BJ (cell line): ENCODE data around the gene LTK. TPM values are rescaled to one million over a fixed set of nuclear protein-coding genes. Genes with fewer than 3 reads are reported as not detected.

Source experiments
- CTCF ChIA-PET: fragments of 350-600 bp; formaldehyde crosslinking; extraction: SDS; loops from one replicate; lab custom pipeline; 2021; ENCODE audit warnings: antibody characterized with exemption, inconsistent platforms; lab: Yijun Ruan, JAX
- POLR2A ChIA-PET: fragments of 300-600 bp; sonication (Branson Sonifier 250); formaldehyde crosslinking; extraction: SDS; loops from one replicate; lab custom pipeline; 2021; ENCODE audit warnings: antibody characterized with exemption; lab: Charles Lee
- DNase-seq: peaks from one replicate; pipeline ENCODE4 v3.0.0-alpha.2; 2011; ENCODE audit warnings: low read depth
- H3K27me3 ChIP-seq: 2 replicates; pipeline ENCODE4 v1.6.0; 2011; ENCODE audit warnings: low read length; ENCODE audit not compliant: control insufficient read depth, insufficient read depth
- H3K36me3 ChIP-seq: 2 replicates; pipeline ENCODE4 v1.5.1; 2011; ENCODE audit warnings: low read length; ENCODE audit not compliant: control insufficient read depth, insufficient read depth
- H3K4me3 ChIP-seq: 2 replicates; pipeline ENCODE4 v1.5.1; 2011; ENCODE audit warnings: low read depth, mild to moderate bottlenecking, control low read depth, low read length
- CTCF ChIP-seq: IDR thresholded peaks from 2 replicates; pipeline ENCODE4 v1.5.1; 2011; ENCODE audit warnings: low read depth, mild to moderate bottlenecking, control low read depth, inconsistent platforms, low read length, moderate library complexity; ENCODE audit not compliant: insufficient read depth
- polyA plus RNA-seq: library from polyadenylated mRNA; depleted of rRNA; stranded (reverse); fragments of >200 nt; gene quantifications from 2 replicates; pipeline ENCODE4 v1.2.3, GENCODE V29; 2011

The LTK gene
- polyA plus RNA-seq, 1 experiment, result 0.11 TPM

GRCh38 chr15:41517895-41518449, 4.3 kb upstream of the LTK start:
- ChIA-PET POLR2A (no interaction called here), CTCF (interaction anchor here (1.2 to 1.5 kb wide), 3 partner anchors 9 to 52 kb away, joined by 3 read pairs; no protein-coding TSS in a partner anchor)
- no peak for TF ChIP-seq CTCF
- DNase-seq, result no peak
- no peak overlapping the region for H3K4me3 ChIP-seq
- H3K36me3 ChIP-seq, result peaks cover 11% of the 10 kb centered on the region
- H3K27me3 ChIP-seq, result peaks cover 5% of the 10 kb centered on the region; the same call in 1 of the 2 replicates

DNA sequence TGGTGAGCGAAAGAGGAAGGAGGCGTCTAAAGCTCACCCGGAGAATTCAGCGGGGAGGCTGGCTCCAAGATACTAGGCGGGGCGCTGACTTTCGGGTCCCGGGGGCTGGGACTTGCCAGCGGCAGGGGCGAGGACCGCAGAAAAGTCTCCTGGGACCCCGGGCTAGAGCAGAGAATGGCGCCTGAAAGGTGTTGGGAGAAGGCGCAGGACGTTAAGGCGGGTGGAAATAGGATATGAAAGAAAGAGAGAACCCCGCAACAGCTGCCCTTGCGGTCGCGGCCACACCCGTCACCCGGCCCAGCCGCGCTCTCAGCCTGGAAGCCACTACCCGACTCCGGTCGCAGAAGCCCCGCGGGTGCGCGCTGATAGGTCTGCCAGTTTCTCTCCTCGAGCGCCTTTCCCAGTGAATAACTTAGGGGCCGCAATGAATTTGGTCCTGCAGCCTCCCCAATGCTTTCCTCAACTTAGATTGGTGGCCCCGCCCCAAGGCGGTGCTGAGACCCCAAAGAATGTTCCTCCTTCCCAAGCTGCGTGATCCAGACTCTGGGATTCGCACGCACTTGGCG, 604 bp downstream of the LTK start:
- ChIA-PET CTCF (interaction anchor here (1.1 kb wide), 1 partner anchor 10 kb away, joined by 4 read pairs; no protein-coding TSS in a partner anchor), POLR2A (no interaction called here)
- H3K4me3 ChIP-seq, result peak overlapping the region; percentile 15
- TF ChIP-seq CTCF, result no peak
- peaks cover 3% of the 10 kb centered on the region for H3K36me3 ChIP-seq
- DNase-seq, result no peak
- H3K27me3 ChIP-seq, result peaks cover 18% of the 10 kb centered on the region

- CTCF ChIA-PET, result interaction anchor here (1.1 kb wide), 1 partner anchor 10 kb away, joined by 4 read pairs; no protein-coding TSS in a partner anchor
- no peak for TF ChIP-seq CTCF
- no peak overlapping the region; the same call in 1 of the 2 replicates for H3K4me3 ChIP-seq
- H3K27me3 ChIP-seq, result peaks cover 18% of the 10 kb centered on the region
- POLR2A ChIA-PET, result no interaction called here
- 0 out of 2 replicates have a peak, but pooled peaks cover 1% of the 10 kb centered on the region for H3K36me3 ChIP-seq
- DNase-seq, result no peak
Observed at GRCh38 chr15:41512512-41512939, 1.1 kb downstream of the LTK start.

GRCh38 chr15:41511899-41512369, 1.7 kb downstream of the LTK start:
- ChIA-PET POLR2A (no interaction called here), CTCF (no interaction called here)
- H3K27me3 ChIP-seq, result peaks cover 18% of the 10 kb centered on the region
- DNase-seq, result no peak
- no peaks in the 10 kb centered on the region for H3K36me3 ChIP-seq
- no peak for TF ChIP-seq CTCF
- no peak overlapping the region for H3K4me3 ChIP-seq

- Histone ChIP-seq H3K27me3 (peaks cover 18% of the 10 kb centered on the region), H3K4me3 (no peak overlapping the region), H3K36me3 (no peaks in the 10 kb centered on the region)
- no peak for TF ChIP-seq CTCF
- ChIA-PET POLR2A (no interaction called here), CTCF (no interaction called here)
- DNase-seq, result no peak
Observed at GRCh38 chr15:41511331-41511898, 2.2 kb downstream of the LTK start.
